Skin epidermis (tissue), 12 donors: ENCODE measurements around the gene MYBPHL.

Experiments
- H3K27ac ChIP-seq, 21 experiments: fragments of 200-600 bp; sonication (generic) in 11 of 21; one replicate each; pipeline ENCODE4 v1.5.0; 2020; ENCODE audit warnings: mild to moderate bottlenecking in 3 of 21, inconsistent platforms in 2 of 21, moderate library complexity in 2 of 21
- H3K4me3 ChIP-seq, 7 experiments: fragments of 200-600 bp; sonication (generic) in 2 of 7; one replicate each; pipeline ENCODE4 v1.5.0; 2020; ENCODE audit warnings: inconsistent platforms in 2 of 7, mild to moderate bottlenecking in 2 of 7, moderate library complexity in 1 of 7

The MYBPHL gene

DNA sequence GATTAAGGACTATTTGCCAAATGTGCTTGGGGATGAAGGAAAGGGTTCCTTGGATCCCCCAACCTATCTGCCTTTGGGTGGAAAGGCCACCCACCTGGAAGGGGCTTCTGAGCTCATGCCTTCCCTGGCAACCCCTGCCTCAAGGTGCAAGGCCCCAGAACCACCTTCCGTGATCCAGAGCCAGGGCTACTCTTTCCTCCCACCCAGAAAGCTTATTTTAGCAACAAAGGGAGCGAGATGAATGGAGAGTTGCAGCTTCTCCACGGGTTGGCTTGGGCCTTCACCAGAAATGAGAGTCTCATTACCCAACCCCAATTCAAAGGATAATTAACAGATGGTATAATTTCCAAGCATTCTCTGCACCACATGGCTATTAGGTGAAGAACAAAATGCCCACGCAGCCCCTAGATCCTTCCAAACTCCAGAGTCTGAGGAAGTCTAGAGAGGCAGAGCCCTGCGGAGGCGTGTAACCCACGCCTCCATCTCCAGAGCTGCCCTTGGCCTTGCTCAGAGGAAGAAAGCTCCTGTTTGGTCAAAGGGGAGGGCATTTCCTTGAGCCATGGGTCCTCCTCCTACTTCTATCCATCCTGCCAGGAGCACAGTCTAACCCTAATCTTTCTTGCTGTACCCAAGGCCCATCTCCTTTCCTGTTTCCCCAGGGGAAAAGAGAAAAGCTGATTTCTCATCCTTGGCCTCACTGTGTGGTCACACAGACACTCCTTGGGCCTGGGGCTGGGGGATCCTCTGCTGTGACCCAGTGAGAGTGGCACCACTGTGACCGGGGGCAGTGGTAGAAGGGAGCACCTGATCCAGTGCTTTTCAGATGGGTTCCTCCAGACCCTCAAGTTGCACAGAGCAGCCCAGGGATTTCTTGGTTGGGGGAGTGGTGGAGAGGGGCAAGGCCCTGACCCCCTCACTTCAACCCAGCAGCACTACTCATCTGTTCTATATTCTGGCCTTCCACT lies 59.1 kb downstream of the MYBPHL start:
- H3K27ac ChIP-seq = no peak overlapping the region
- no peak overlapping the region for H3K4me3 ChIP-seq

DNA sequence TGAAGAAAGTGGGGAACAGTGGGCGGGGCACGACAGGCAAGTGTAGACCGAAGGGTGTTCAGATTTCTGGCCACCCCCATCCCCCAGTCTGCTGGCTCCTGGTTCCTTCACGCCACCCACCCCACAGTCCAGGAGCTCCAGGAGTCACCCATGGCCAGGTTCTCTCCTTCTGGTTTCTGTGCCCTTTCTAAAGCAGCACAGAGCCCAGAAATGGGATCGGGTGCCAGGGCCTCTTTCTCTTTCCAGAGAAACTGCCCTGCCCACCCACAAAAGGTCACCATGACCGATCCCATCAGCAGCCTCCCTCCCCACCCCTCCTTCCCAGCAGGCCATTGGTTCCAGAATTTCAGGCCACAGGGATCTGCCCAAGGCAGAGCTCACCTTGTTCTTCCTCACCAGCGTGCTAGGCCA lies 60.7 kb downstream of the MYBPHL start:
- H3K4me3 ChIP-seq = no peak overlapping the region
- H3K27ac ChIP-seq = no peak overlapping the region

DNA sequence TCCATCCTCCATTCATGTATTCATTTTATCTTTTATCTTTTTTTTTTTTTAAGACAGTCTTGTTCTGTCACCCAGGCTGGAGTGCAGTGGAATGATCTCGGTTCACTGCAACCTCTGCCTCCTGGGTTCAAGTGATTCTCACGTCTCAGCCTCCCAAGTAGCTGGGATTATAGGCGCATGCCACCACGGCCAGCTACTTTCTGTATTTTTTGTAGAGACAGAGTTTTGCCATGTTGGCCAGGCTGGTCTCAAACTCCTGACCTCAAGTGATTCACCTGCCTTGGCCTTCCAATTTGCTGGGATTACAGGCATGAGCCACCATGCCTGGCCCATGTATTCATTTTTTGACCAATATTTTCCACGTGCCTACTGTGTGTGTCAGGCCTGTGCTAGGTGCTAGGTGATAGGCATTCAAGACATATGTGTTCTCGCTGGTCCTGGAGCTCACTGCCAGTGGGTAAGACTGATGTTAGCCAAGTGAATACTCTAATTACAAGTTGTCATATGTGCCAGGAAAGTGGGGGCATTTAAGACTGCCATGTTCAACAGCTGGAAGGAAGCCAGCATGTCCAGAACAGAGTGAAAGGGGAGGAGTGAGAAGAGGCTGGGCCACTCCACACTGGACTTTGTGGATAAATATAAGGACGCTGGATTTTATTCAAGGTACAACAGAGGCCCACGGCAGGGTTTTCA lies 62.8 kb downstream of the MYBPHL start:
- H3K4me3 ChIP-seq = no peak overlapping the region
- H3K27ac ChIP-seq = no peak overlapping the region

DNA sequence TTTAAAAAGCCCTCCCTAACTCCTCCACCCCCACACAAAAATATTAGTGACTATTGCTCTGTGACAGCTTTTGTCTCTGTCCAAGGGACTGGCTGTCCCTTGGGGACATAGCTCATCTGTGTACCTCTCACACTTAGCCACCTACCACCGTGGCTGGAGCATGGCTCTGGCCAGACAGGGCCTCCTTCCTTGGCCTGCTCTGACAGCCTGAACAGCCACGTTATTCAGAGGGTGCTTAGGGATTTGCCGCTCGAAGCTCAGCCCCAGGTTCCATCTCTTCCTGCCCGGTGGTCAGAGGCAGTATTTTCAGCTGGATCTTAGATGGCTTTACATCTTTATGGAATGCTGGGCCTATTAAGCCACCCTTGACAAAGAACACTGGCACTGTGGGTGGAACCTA lies 63.6 kb downstream of the MYBPHL start:
- H3K27ac ChIP-seq = no peak overlapping the region

DNA sequence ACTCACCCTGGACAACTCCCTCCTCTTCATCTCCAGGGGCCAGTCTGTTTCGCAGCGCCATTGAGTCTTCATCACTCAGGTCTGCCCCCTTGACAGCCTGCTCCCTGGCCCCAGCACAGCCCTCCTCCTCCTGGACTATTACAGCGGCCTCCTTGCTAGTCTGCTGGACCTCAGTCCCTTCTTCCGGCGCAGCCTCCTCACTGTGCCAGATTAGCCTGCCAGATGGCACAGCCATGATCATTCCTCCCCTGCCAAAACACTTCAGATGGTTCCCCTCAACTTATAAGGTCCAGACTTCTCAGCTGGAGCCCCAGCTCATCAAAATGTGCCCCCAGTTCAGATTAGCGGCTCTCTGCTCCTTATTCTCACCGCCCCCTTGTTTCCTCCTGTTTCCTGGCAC lies 64.4 kb downstream of the MYBPHL start:
- Histone ChIP-seq H3K27ac (no peak overlapping the region), H3K4me3 (no peak overlapping the region)

More for the DNA sequence above, 63.6 kb downstream of the MYBPHL start:
- no peak overlapping the region for H3K4me3 ChIP-seq
